ENCODE results near the gene NDN. TPM values are rescaled to one million over a fixed set of nuclear protein-coding genes. Genes with fewer than 3 reads are reported as not detected.

NDN gene
- total and polyA plus RNA-seq, 2 of the 4 experiments (the other 2 are of a cell fraction), result 40.1 to 72.4 TPM

- no peak overlapping the region for H4K8ac ChIP-seq (ENCODE audit: low read depth in 2 of 2, low read length in 2 of 2)
- H2AK9ac ChIP-seq (replicated peaks; ENCODE audit: low read depth, low read length, poor library complexity), result no peak overlapping the region
- no peak overlapping the region for H3K56ac ChIP-seq (ENCODE audit: extremely low read depth, insufficient read depth, low read length)
- no peak overlapping the region for H3K4me3 ChIP-seq (ENCODE audit: insufficient read depth, low read depth, low read length)
- H4K20me1 ChIP-seq (ENCODE audit: insufficient read depth, low read length), result no peaks in the 10 kb centered on the region
- POLR2A ChIA-PET (ENCODE audit: unreplicated experiment), result no interaction called here
- dilution Hi-C loops (cut with HindIII; ENCODE audit: low sequenced_read_pairs, unreplicated experiment) (no loop called here), intact Hi-C loops (cut with micrococcal nuclease) (no loop called here), in situ Hi-C loops (cut with MboI; ENCODE audit: low sequenced_read_pairs) (no loop called here)
- no peak overlapping the region for H3K4ac ChIP-seq (ENCODE audit: low read depth, low read length)
- no peak overlapping the region for H2AFZ ChIP-seq (replicated peaks; ENCODE audit: low read length, poor library complexity)
- peak overlapping the region; percentile 34; the same call in 1 of the 2 replicates for H3K27ac ChIP-seq (ENCODE audit: insufficient read depth, low read length)
- H2BK5ac ChIP-seq (ENCODE audit: low read depth, low read length, poor library complexity, severe bottlenecking), result no peak overlapping the region
- DNase-seq (no peak), ATAC-seq (ENCODE audit: low read depth) (no peak)
- TF ChIP-seq MAFK (IDR thresholded peaks at IDR 0.05; ENCODE audit: low read depth, low read length) (no peak), RCOR1 (IDR thresholded peaks at IDR 0.05; ENCODE audit: insufficient replicate concordance, low read length) (no peak), SMC3 (IDR thresholded peaks at IDR 0.05; ENCODE audit: low read depth, low read length) (no peak), BHLHE40 (IDR thresholded peaks at IDR 0.05; ENCODE audit: low read depth, low read length) (no peak), POLR2A (IDR thresholded peaks at IDR 0.05; ENCODE audit: low read depth, low read length) (no peak), CTCF (conservative IDR thresholded peaks at IDR 0.05; ENCODE audit: low read depth, low read length) (no peak), CEBPB (IDR thresholded peaks at IDR 0.05; ENCODE audit: low read depth, low read length) (no peak), RAD21 (IDR thresholded peaks at IDR 0.05; ENCODE audit: low read length) (no peak), FOS (IDR thresholded peaks at IDR 0.05; ENCODE audit: low read depth, low read length) (no peak), MAZ (IDR thresholded peaks at IDR 0.05; ENCODE audit: borderline replicate concordance, low read depth, low read length) (no peak), RFX5 (IDR thresholded peaks at IDR 0.05; ENCODE audit: low read depth, low read length) (no peak), USF2 (IDR thresholded peaks at IDR 0.05; ENCODE audit: low read depth, low read length) (no peak), CHD1 (IDR thresholded peaks at IDR 0.05; ENCODE audit: low read depth, low read length) (no peak), ELK1 (IDR thresholded peaks at IDR 0.05; ENCODE audit: borderline replicate concordance, low read depth, low read length) (no peak), MXI1 (IDR thresholded peaks at IDR 0.05; ENCODE audit: borderline replicate concordance, low read depth, low read length) (no peak), NFE2L2 (IDR thresholded peaks at IDR 0.05; ENCODE audit: low read depth, low read length) (no peak)
- no peaks in the 10 kb centered on the region for H3K9me1 ChIP-seq (ENCODE audit: insufficient read depth, low read length)
- H3K27me3 ChIP-seq (ENCODE audit: control insufficient read depth, insufficient read depth, low read length), result no peaks in the 10 kb centered on the region
- no peak overlapping the region for H4K5ac ChIP-seq (ENCODE audit: low read depth, low read length)
- no CpG with 5 or more reads among the region's 4 CpGs for WGBS, 2 experiments (ENCODE audit: extremely low coverage in 2 of 2, insufficient read length in 1 of 2)
- no peak overlapping the region for H3K18ac ChIP-seq (ENCODE audit: low read depth, low read length)
- H2AK5ac ChIP-seq (ENCODE audit: low read depth, low read length), result no peak overlapping the region
- no peak overlapping the region for H2BK120ac ChIP-seq (ENCODE audit: low read depth, low read length)
- no peaks in the 10 kb centered on the region for H3K36me3 ChIP-seq (ENCODE audit: control insufficient read depth, insufficient read depth, low read length)
- no peak overlapping the region for H3K14ac ChIP-seq (replicated peaks; ENCODE audit: low read depth, low read length)
- no peaks in the 10 kb centered on the region for H3K79me1 ChIP-seq (ENCODE audit: low read depth in 1 of 2, low read length in 2 of 2)
- no TSS peak for BruUV-seq (replicated peaks)
- H3K23ac ChIP-seq (ENCODE audit: low read depth, low read length), result no peak overlapping the region
- no peak overlapping the region for H3K9ac ChIP-seq (ENCODE audit: low read depth, low read length)
- H3K4me1 ChIP-seq (ENCODE audit: control insufficient read depth, insufficient read depth, low read length), result peaks cover 3% of the 10 kb centered on the region; the same call in 1 of the 2 replicates
- no peak overlapping the region for H4K91ac ChIP-seq (ENCODE audit: insufficient read depth, low read depth, low read length)
- no peaks in the 10 kb centered on the region for H3K9me3 ChIP-seq (ENCODE audit: control insufficient read depth, insufficient read depth, low read length)
- peak overlapping the region; percentile 32; the same call in 1 of the 2 replicates for H3K4me2 ChIP-seq (ENCODE audit: low read depth, low read length)
- CTCF ChIA-PET, result no interaction called here
- no peak overlapping the region for H2BK15ac ChIP-seq (ENCODE audit: low read depth, low read length)
- no peak overlapping the region for H2BK20ac ChIP-seq (ENCODE audit: low read depth, low read length)
Measured at GRCh38 chr15:23690015-23690414, 2.9 kb upstream of the NDN start.

Measured in IMR-90 (cell line).